H9 (cell line): Measurements from ENCODE around the gene CUL2. TPM values are rescaled to one million over a fixed set of nuclear protein-coding genes. Genes with fewer than 3 reads are reported as not detected.

ENCODE experiments used
- DNase-seq: peaks from one replicate; pipeline ENCODE4 v3.0.0-alpha.2; 2017
- H2AFZ ChIP-seq: one replicate; pipeline ENCODE4 v1.6.1; 2013; ENCODE audit warnings: mild to moderate bottlenecking, low read length, control low read depth, moderate library complexity
- H2AK5ac ChIP-seq: 2 replicates; pipeline ENCODE4 v1.6.1; 2013; ENCODE audit warnings: low read length, control low read depth, mixed read lengths; ENCODE audit not compliant: insufficient read length
- H2BK120ac ChIP-seq: one replicate; pipeline ENCODE4 v1.6.1; 2013; ENCODE audit warnings: low read depth, mild to moderate bottlenecking, low read length, control low read depth, inconsistent platforms; ENCODE audit not compliant: poor library complexity, severe bottlenecking
- H2BK12ac ChIP-seq: 2 replicates; pipeline ENCODE4 v1.6.1; 2013; ENCODE audit warnings: low read length, control low read depth, mixed read lengths, low read depth; ENCODE audit not compliant: insufficient read length
- H2BK15ac ChIP-seq: 2 replicates; pipeline ENCODE4 v1.6.1; 2013; ENCODE audit warnings: low read depth, low read length, control low read depth
- H2BK20ac ChIP-seq: one replicate; pipeline ENCODE4 v1.6.1; 2013; ENCODE audit warnings: low read depth, mild to moderate bottlenecking, low read length, control low read depth, inconsistent platforms; ENCODE audit not compliant: poor library complexity, severe bottlenecking
- H2BK5ac ChIP-seq: 2 replicates; pipeline ENCODE4 v1.6.1; 2013; ENCODE audit warnings: low read length, control low read depth, mixed read lengths; ENCODE audit not compliant: insufficient read length
- H3K14ac ChIP-seq: 2 replicates; pipeline ENCODE4 v1.6.1; 2013; ENCODE audit warnings: low read length, control low read depth; ENCODE audit not compliant: insufficient read depth
- H3K18ac ChIP-seq: 2 replicates; pipeline ENCODE4 v1.6.1; 2013; ENCODE audit warnings: low read depth, mild to moderate bottlenecking, mixed read lengths, low read length, control low read depth; ENCODE audit not compliant: insufficient read length
- H3K23ac ChIP-seq: 2 replicates; pipeline ENCODE4 v1.6.1; 2013; ENCODE audit warnings: low read length, control low read depth, mixed read lengths, low read depth; ENCODE audit not compliant: insufficient read length
- H3K23me2 ChIP-seq: 2 replicates; pipeline ENCODE4 v1.6.1; 2013; ENCODE audit warnings: low read depth, mild to moderate bottlenecking, mixed read lengths, low read length, control low read depth; ENCODE audit not compliant: insufficient read length, poor library complexity, severe bottlenecking
- H3K27ac ChIP-seq: 2 replicates; pipeline ENCODE4 v1.5.1; 2013; ENCODE audit warnings: low read length, control low read depth, mixed read lengths, low read depth; ENCODE audit not compliant: insufficient read length
- H3K27me3 ChIP-seq: 2 replicates; pipeline ENCODE4 v1.6.1; 2013; ENCODE audit warnings: low read length, control low read depth, inconsistent platforms; ENCODE audit not compliant: insufficient read depth
- H3K4ac ChIP-seq: 2 replicates; pipeline ENCODE4 v1.6.1; 2013; ENCODE audit warnings: low read depth, mild to moderate bottlenecking, control low read depth, inconsistent platforms, low read length, moderate library complexity
- H3K4me1 ChIP-seq: 2 replicates; pipeline ENCODE4 v1.6.1; 2013; ENCODE audit warnings: low read length, control low read depth, inconsistent platforms; ENCODE audit not compliant: insufficient read depth
- H3K4me2 ChIP-seq: 2 replicates; pipeline ENCODE4 v1.6.1; 2013; ENCODE audit warnings: low read length, control low read depth, mixed read lengths; ENCODE audit not compliant: insufficient read length, insufficient read depth
- H3K56ac ChIP-seq: 2 replicates; pipeline ENCODE4 v1.6.1; 2013; ENCODE audit warnings: low read depth, mild to moderate bottlenecking, mixed read lengths, low read length, control low read depth; ENCODE audit not compliant: insufficient read length
- H3K79me1 ChIP-seq: 2 replicates; pipeline ENCODE4 v1.6.1; 2013; ENCODE audit warnings: low read depth, mild to moderate bottlenecking, moderate library complexity, low read length, control low read depth, inconsistent platforms; ENCODE audit not compliant: insufficient read depth, poor library complexity, severe bottlenecking
- H3K79me2 ChIP-seq: 2 replicates; pipeline ENCODE4 v1.6.1; 2013; ENCODE audit warnings: low read length, control low read depth, inconsistent platforms; ENCODE audit not compliant: insufficient read depth
- H3K9ac ChIP-seq: 2 replicates; pipeline ENCODE4 v1.6.1; 2013; ENCODE audit warnings: low read length, control low read depth, mixed read lengths; ENCODE audit not compliant: insufficient read length; ENCODE audit errors: extremely low read depth
- H3K9me3 ChIP-seq: one replicate; pipeline ENCODE4 v1.6.1; 2013; ENCODE audit warnings: low read depth, low read length, inconsistent platforms; ENCODE audit not compliant: control insufficient read depth
- H3T11ph ChIP-seq: one replicate; pipeline ENCODE4 v1.6.1; 2013; ENCODE audit warnings: mild to moderate bottlenecking, low read length, control low read depth, inconsistent platforms
- H4K20me1 ChIP-seq: one replicate; pipeline ENCODE4 v1.6.1; 2013; ENCODE audit not compliant: control insufficient read depth, insufficient read length, insufficient read depth
- H4K5ac ChIP-seq: 2 replicates; pipeline ENCODE4 v1.6.1; 2013; ENCODE audit warnings: low read depth, mild to moderate bottlenecking, mixed read lengths, low read length, control low read depth; ENCODE audit not compliant: insufficient read length
- H4K8ac ChIP-seq: replicated peaks from 2 replicates; pipeline ENCODE4 v1.6.1; 2013; ENCODE audit warnings: low read length, control low read depth, mixed read lengths, low read depth; ENCODE audit not compliant: insufficient read length
- H4K91ac ChIP-seq: 2 replicates; pipeline ENCODE4 v1.6.1; 2013; ENCODE audit warnings: low read depth, mild to moderate bottlenecking, moderate library complexity, mixed read lengths, low read length, control low read depth; ENCODE audit not compliant: insufficient read length
- H3K27ac Mint-ChIP-seq, 3 experiments: 2 replicates in 2 of 3; 3 replicates in 1 of 3; pipeline ENCODE4 v1.8.0; 2020 to 2021; ENCODE audit warnings: mixed read lengths in 3 of 3, mild to moderate bottlenecking in 1 of 3, moderate library complexity in 1 of 3
- H3K27me3 Mint-ChIP-seq: 2 replicates; pipeline ENCODE4 v1.8.0; 2021; ENCODE audit warnings: low read depth, mild to moderate bottlenecking, moderate library complexity, mixed read lengths
- H3K36me3 Mint-ChIP-seq, 3 experiments: 2 replicates in 2 of 3; 3 replicates in 1 of 3; pipeline ENCODE4 v1.8.0; 2020 to 2021; ENCODE audit warnings: low read depth in 3 of 3, mixed read lengths in 3 of 3; ENCODE audit not compliant: insufficient read depth in 1 of 3
- H3K4me1 Mint-ChIP-seq, 2 experiments: 2 replicates each; pipeline ENCODE4 v1.8.0; 2020; ENCODE audit warnings: mixed read lengths in 2 of 2
- H3K4me3 Mint-ChIP-seq, 2 experiments: 2 replicates in 1 of 2; 3 replicates in 1 of 2; pipeline ENCODE4 v1.8.0; 2020 to 2021; ENCODE audit warnings: mild to moderate bottlenecking in 2 of 2, mixed read lengths in 2 of 2, moderate library complexity in 1 of 2
- H3K9me3 Mint-ChIP-seq, 2 experiments: 2 replicates in 1 of 2; 3 replicates in 1 of 2; pipeline ENCODE4 v1.8.0; 2020; ENCODE audit warnings: mild to moderate bottlenecking in 2 of 2, mixed read lengths in 2 of 2, moderate library complexity in 1 of 2
- WGBS: extraction: QIAGEN DNeasy Blood & Tissue Kit; methylation state at CpG from one replicate; pipeline ENCODE4 v1.1.7; 2013; ENCODE audit warnings: missing lambda C conversion rate, low lambda C conversion rate, mixed read lengths; ENCODE audit not compliant: insufficient read length; ENCODE audit errors: extremely low coverage; 5-methylcytosine and 5-hydroxymethylcytosine counted together
- total RNA-seq: library from RNA; stranded (reverse); gene quantifications from 2 replicates; pipeline ENCODE4 v1.2.1, GENCODE V29; 2021
- TF ChIP-seq, protein P1 (sequence below): fragments of 200-600 bp; sonication (generic); conservative IDR thresholded peaks from 3 replicates; pipeline ENCODE4 v1.8.0; 2021; ENCODE audit warnings: antibody characterized with exemption, mild to moderate bottlenecking

CUL2 gene
- total RNA-seq, 1 experiment from 2014 or later = 43.3 TPM

DNA sequence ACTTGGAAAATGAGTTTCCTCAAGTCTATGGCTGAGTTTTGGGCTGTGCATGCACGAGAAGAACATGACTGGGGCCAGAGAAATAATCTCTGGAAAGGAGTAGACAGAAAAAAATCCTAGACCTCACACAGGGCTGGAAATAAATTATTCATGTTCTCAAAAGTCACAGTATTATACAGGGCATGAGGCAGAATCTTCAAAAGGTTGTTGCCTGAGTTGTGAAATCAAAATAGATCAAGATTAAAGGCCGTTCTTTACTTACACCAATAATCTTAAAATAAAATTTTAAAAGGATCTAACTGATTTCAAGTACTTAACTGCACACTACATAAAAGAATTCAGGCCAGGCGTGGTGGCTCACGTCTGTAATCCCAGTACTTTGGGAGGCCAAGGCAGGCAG lies 22.4 kb upstream of the CUL2 start:
- H3K27me3 ChIP-seq = no peaks in the 10 kb centered on the region
- no peak overlapping the region for H2BK20ac ChIP-seq
- no peaks in the 10 kb centered on the region for H3K23me2 ChIP-seq
- WGBS = no CpG with 5 or more reads among the region's 4 CpGs
- no peak overlapping the region for H3K4me3 Mint-ChIP-seq
- no peaks in the 10 kb centered on the region for H3K4me1 ChIP-seq
- no peak overlapping the region for H2BK12ac ChIP-seq
- no peak overlapping the region for H3K56ac ChIP-seq
- H2AFZ ChIP-seq = no peak overlapping the region
- no peaks in the 10 kb centered on the region for H3K4me1 Mint-ChIP-seq
- H2BK5ac ChIP-seq = no peak overlapping the region
- H3K9ac ChIP-seq = no peak overlapping the region
- no peak overlapping the region for H2BK15ac ChIP-seq
- H3K14ac ChIP-seq = no peak overlapping the region
- H3T11ph ChIP-seq = no peak overlapping the region
- H4K91ac ChIP-seq = no peak overlapping the region
- no peaks in the 10 kb centered on the region for H3K79me2 ChIP-seq
- no peak overlapping the region for H2AK5ac ChIP-seq
- H4K20me1 ChIP-seq = no peaks in the 10 kb centered on the region
- H3K4me2 ChIP-seq = no peak overlapping the region
- H3K36me3 Mint-ChIP-seq = no peaks in the 10 kb centered on the region; a peak in 1 of 7 replicates
- H4K5ac ChIP-seq = no peak overlapping the region
- no peaks in the 10 kb centered on the region for H3K9me3 ChIP-seq
- H2BK120ac ChIP-seq = no peak overlapping the region
- no peak overlapping the region; a peak in 1 of 7 replicates for H3K27ac Mint-ChIP-seq
- H3K18ac ChIP-seq = no peak overlapping the region
- H4K8ac ChIP-seq = no peak overlapping the region
- no peaks in the 10 kb centered on the region for H3K9me3 Mint-ChIP-seq
- no peaks in the 10 kb centered on the region; the same call in 1 of the 2 replicates for H3K27me3 Mint-ChIP-seq
- TF ChIP-seq, protein P1, sequence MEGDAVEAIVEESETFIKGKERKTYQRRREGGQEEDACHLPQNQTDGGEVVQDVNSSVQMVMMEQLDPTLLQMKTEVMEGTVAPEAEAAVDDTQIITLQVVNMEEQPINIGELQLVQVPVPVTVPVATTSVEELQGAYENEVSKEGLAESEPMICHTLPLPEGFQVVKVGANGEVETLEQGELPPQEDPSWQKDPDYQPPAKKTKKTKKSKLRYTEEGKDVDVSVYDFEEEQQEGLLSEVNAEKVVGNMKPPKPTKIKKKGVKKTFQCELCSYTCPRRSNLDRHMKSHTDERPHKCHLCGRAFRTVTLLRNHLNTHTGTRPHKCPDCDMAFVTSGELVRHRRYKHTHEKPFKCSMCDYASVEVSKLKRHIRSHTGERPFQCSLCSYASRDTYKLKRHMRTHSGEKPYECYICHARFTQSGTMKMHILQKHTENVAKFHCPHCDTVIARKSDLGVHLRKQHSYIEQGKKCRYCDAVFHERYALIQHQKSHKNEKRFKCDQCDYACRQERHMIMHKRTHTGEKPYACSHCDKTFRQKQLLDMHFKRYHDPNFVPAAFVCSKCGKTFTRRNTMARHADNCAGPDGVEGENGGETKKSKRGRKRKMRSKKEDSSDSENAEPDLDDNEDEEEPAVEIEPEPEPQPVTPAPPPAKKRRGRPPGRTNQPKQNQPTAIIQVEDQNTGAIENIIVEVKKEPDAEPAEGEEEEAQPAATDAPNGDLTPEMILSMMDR = no peak
- no peak overlapping the region for H3K4ac ChIP-seq
- H3K79me1 ChIP-seq = no peaks in the 10 kb centered on the region
- H3K27ac ChIP-seq = no peak overlapping the region
- no peak for DNase-seq
- H3K23ac ChIP-seq = no peak overlapping the region
